GM18526 (cell line): Measurements from ENCODE around the gene KCNK4.

Source experiments
- POLR2A ChIP-seq: IDR thresholded peaks from 3 replicates; pipeline ENCODE4 v1.6.1; 2011; ENCODE audit not compliant: insufficient read length; ENCODE audit errors: extremely low read depth

The KCNK4 gene

GRCh38 chr11:64348383-64349024 is 57.4 kb downstream of the KCNK4 start:
- no peak for TF ChIP-seq POLR2A

DNA sequence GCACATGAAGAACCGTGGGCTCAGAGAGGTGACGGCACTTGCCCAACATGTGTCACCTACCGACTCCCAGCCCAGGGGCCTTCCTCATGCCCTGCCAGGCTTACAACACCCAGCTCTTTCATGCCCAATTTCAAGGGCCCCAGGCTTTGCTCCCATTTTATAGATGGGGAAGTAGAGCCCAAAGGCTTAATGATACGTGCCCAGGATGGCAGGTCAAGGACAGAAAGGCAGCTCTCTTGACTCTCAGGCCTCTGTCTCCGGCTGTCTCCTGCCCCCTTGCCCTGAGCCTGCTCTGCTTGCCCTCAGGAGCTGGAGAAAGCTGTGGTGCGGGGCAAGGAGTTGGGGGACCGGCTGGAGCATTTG is 57.9 kb downstream of the KCNK4 start:
- TF ChIP-seq POLR2A = no peak

DNA sequence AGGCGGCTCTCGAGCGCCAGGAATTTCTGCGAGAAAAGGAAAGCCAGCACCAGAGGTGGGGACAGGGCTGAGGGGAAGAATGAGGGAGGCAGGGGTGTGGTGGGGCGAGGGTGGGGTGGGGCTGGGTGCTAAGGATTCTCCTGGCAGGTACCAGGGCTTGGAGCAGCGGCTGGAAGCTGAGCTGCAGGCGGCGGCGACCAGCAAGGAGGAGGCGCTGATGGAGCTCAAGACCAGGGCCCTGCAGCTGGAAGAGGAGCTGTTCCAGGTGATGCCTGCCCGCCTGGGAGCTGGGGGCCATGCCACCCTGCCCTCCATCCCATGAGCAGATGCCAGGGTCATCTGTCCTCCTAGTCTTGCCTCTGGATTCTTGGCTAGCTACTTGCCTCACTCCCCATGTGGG is 58.3 kb downstream of the KCNK4 start:
- TF ChIP-seq POLR2A = no peak
